CD4-positive, alpha-beta T cell treated with Interferon alpha-2 for 1 hour (primary cell): ENCODE measurements around the gene VIP.

Source experiments
- DNase-seq, 2 donors: peaks; one replicate each; pipeline ENCODE4 v3.0.0-alpha.2; 2020 to 2022

Gene VIP

DNA sequence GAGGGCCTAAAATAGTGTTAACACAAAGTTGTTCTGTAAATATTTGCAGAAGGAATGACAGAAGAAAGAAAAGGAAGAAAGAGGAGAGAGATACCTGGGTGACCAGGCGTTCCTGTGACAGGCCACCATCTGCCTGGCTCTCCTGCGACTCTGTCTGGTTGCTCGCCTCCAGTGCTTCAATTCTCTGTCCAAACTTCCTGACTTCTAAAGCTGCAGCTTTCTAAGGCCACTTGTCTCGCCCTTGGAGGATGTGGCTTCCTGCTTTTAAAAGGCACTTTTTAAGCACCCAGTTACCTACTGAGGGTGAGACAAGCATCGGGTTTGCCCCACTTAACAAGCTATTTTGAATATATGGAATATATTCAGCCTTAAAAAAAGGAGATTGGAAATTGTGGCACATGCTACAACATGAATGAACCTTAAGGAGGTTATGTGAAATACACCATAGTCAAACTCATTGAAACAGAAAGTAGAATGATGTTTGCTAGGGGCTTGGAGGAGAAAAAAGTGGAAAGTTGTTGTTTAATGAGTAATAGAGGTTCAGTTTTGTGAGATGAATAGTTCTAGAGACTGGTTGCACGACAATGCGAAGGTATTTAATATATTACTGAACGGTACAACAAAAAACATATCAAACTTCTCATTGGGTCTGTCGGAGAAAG lies 32.8 kb downstream of the VIP start:
- no peak for DNase-seq

DNA sequence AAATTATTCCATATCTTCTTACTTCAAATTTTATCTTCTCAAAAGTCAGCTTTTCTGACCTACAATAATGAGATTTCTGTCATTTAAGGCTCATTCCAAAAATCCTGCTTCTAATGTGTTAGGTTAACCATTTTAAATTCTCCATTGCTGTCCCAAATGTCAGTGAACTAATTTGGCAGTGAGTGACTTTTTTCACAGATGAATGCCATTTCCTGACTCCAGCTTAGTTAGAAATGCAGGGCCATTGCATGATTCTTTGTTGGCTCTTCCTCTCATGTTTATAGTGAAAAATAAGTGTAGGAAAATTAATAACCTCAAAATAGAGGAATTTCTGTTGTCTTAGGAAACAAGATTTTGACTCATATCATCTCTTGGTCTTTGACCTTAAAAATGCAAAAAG lies 44.1 kb downstream of the VIP start:
- no peak for DNase-seq

DNA sequence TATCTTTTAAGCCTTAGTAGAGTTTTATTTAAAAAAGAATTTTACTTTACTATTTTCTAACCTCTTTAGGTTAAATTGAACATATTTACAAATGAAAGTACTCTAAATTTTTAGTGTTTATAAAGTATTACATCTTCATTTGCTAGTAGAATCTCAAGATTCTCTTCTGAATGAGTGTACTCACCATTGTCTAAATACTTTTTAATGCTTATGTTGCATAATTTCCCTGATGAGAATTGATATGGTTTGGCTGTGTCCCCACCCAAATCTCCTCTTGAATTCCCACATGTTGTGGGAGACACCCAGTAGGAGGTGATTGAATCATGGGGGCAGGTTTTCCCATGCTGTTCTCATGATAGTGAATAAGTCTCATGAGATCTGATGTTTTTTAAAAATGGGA lies 53.6 kb downstream of the VIP start:
- no peak for DNase-seq
